Measurements from ENCODE around the gene RNF31.
"Not testable (repeated sequence)": the region's sequence is repeated elsewhere in the genome, so short reads cannot be mapped to it uniquely, and the experiment has no call there.

The RNF31 gene

DNA sequence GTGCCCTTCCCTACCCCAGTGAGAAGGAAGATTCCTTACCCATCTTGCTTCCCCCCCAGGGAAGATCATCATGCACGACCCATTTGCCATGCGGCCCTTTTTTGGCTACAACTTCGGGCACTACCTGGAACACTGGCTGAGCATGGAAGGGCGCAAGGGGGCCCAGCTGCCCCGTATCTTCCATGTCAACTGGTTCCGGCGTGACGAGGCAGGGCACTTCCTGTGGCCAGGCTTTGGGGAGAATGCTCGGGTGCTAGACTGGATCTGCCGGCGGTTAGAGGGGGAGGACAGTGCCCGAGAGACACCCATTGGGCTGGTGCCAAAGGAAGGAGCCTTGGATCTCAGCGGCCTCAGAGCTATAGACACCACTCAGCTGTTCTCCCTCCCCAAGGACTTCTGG lies 43.8 kb upstream of the RNF31 start:
- Histone ChIP-seq H3K4me3 (replicated peaks; ENCODE audit: insufficient read depth, low read length) (no peak overlapping the region), H3K27ac (replicated peaks) (no peak overlapping the region), H3K27me3 (ENCODE audit: insufficient read depth, poor library complexity, severe bottlenecking) (no peaks in the 10 kb centered on the region)
- TF ChIP-seq GABPA (IDR thresholded peaks at IDR 0.05; ENCODE audit: low read depth) (no peak), REST (IDR thresholded peaks at IDR 0.05; ENCODE audit: insufficient replicate concordance, low read depth) (no peak), SPI1 (IDR thresholded peaks at IDR 0.05; ENCODE audit: borderline replicate concordance, low read depth) (no peak), POLR2AphosphoS5 (IDR thresholded peaks at IDR 0.05; ENCODE audit: low read depth) (no peak)
- TF ChIP-seq, protein P1, sequence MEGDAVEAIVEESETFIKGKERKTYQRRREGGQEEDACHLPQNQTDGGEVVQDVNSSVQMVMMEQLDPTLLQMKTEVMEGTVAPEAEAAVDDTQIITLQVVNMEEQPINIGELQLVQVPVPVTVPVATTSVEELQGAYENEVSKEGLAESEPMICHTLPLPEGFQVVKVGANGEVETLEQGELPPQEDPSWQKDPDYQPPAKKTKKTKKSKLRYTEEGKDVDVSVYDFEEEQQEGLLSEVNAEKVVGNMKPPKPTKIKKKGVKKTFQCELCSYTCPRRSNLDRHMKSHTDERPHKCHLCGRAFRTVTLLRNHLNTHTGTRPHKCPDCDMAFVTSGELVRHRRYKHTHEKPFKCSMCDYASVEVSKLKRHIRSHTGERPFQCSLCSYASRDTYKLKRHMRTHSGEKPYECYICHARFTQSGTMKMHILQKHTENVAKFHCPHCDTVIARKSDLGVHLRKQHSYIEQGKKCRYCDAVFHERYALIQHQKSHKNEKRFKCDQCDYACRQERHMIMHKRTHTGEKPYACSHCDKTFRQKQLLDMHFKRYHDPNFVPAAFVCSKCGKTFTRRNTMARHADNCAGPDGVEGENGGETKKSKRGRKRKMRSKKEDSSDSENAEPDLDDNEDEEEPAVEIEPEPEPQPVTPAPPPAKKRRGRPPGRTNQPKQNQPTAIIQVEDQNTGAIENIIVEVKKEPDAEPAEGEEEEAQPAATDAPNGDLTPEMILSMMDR (IDR thresholded peaks at IDR 0.05; ENCODE audit: insufficient read depth, low read length): no peak
- DNase-seq (ENCODE audit: low read depth in 1 of 2, low spot score in 1 of 2): no peak

- H3K27ac ChIP-seq (replicated peaks); H3K4me3 ChIP-seq (replicated peaks; ENCODE audit: insufficient read depth, low read length); H3K27me3 ChIP-seq (ENCODE audit: insufficient read depth, poor library complexity, severe bottlenecking); DNase-seq (ENCODE audit: low read depth in 1 of 2, low spot score in 1 of 2): not testable (repeated sequence)
Observed at GRCh38 chr14:24105609-24106239, 41.6 kb upstream of the RNF31 start.

GRCh38 chr14:24106672-24107271 lies 40.5 kb upstream of the RNF31 start:
- no peak overlapping the region for H3K4me3 ChIP-seq (replicated peaks; ENCODE audit: insufficient read depth, low read length)
- DNase-seq (ENCODE audit: low read depth in 1 of 2, low spot score in 1 of 2): no peak
- no peaks in the 10 kb centered on the region for H3K27me3 ChIP-seq (ENCODE audit: insufficient read depth, poor library complexity, severe bottlenecking)
- H3K27ac ChIP-seq (replicated peaks): no peak overlapping the region
- TF ChIP-seq SPI1 (IDR thresholded peaks at IDR 0.05; ENCODE audit: borderline replicate concordance, low read depth): no peak
- no peak for TF ChIP-seq POLR2AphosphoS5 (IDR thresholded peaks at IDR 0.05; ENCODE audit: low read depth)
- TF ChIP-seq GABPA (IDR thresholded peaks at IDR 0.05; ENCODE audit: low read depth): no peak
- no peak for TF ChIP-seq REST (IDR thresholded peaks at IDR 0.05; ENCODE audit: insufficient replicate concordance, low read depth)
- TF ChIP-seq, protein P1 (IDR thresholded peaks at IDR 0.05; ENCODE audit: insufficient read depth, low read length): no peak

GRCh38 chr14:24108336-24108874 lies 38.9 kb upstream of the RNF31 start:
- no peaks in the 10 kb centered on the region for H3K27me3 ChIP-seq (ENCODE audit: insufficient read depth, poor library complexity, severe bottlenecking)
- no peak for DNase-seq (ENCODE audit: low read depth in 1 of 2, low spot score in 1 of 2)
- no peak overlapping the region for H3K4me3 ChIP-seq (replicated peaks; ENCODE audit: insufficient read depth, low read length)
- TF ChIP-seq POLR2AphosphoS5 (IDR thresholded peaks at IDR 0.05; ENCODE audit: low read depth) (no peak), REST (IDR thresholded peaks at IDR 0.05; ENCODE audit: insufficient replicate concordance, low read depth) (no peak), GABPA (IDR thresholded peaks at IDR 0.05; ENCODE audit: low read depth) (no peak), SPI1 (IDR thresholded peaks at IDR 0.05; ENCODE audit: borderline replicate concordance, low read depth) (no peak)
- TF ChIP-seq, protein P1 (IDR thresholded peaks at IDR 0.05; ENCODE audit: insufficient read depth, low read length): no peak
- H3K27ac ChIP-seq (replicated peaks): no peak overlapping the region

Data from HL-60 (cell line).